Measurements from ENCODE around the gene PBX1.

GRCh38 chr1:164654200-164654599 lies 95.2 kb downstream of the PBX1 start:
- TF ChIP-seq EZH2 (IDR thresholded peaks at IDR 0.05; ENCODE audit: insufficient read depth, poor library complexity, severe bottlenecking) (no peak), EZH2phosphoT487 (IDR thresholded peaks at IDR 0.05; ENCODE audit: insufficient read depth, low read depth) (no peak)
